IMR-90 (cell line): ENCODE results near the gene NEDD4L. TPM values are rescaled to one million over a fixed set of nuclear protein-coding genes. Genes with fewer than 3 reads are reported as not detected.

Experiments
- ATAC-seq: fragments of 200-7000 bp; cut with Tn5 transposase; 2 replicates; pipeline ENCODE4 v1.9.1; 2020; ENCODE audit warnings: low read depth, mild to moderate bottlenecking, moderate library complexity
- BruUV-seq: library from RNA; stranded (reverse); fragments of 400-500 nt; replicated peaks from 2 replicates; lab custom pipeline; 2021; lab: Mats Ljungman, UMichigan
- CTCF ChIA-PET: fragments of 300-600 bp; formaldehyde crosslinking; extraction: SDS; loops from one replicate; lab custom pipeline; 2021; ENCODE audit warnings: antibody characterized with exemption; lab: Yijun Ruan, JAX
- POLR2A ChIA-PET: fragments of 300-600 bp; sonication (Branson Sonifier 250); formaldehyde crosslinking; loops from one replicate; lab custom pipeline; 2022; ENCODE audit warnings: antibody characterized with exemption; ENCODE audit not compliant: unreplicated experiment; lab: Charles Lee
- DNase-seq: peaks from one replicate; pipeline ENCODE4 v3.0.0; 2013
- H2AFZ ChIP-seq: replicated peaks from 2 replicates; pipeline ENCODE3; 2013; ENCODE audit warnings: low read length, mild to moderate bottlenecking; ENCODE audit not compliant: poor library complexity
- H2AK5ac ChIP-seq: 2 replicates; pipeline ENCODE4 v1.6.1; 2013; ENCODE audit warnings: low read depth, low read length, inconsistent platforms
- H2AK9ac ChIP-seq: replicated peaks from 2 replicates; pipeline ENCODE3; 2013; ENCODE audit warnings: mild to moderate bottlenecking, low read depth, low read length, moderate library complexity; ENCODE audit not compliant: poor library complexity
- H2BK120ac ChIP-seq: 2 replicates; pipeline ENCODE4 v1.6.1; 2013; ENCODE audit warnings: low read depth, low read length, inconsistent platforms
- H2BK15ac ChIP-seq: 3 replicates; pipeline ENCODE4 v1.6.1; 2013; ENCODE audit warnings: low read depth, low read length, inconsistent platforms
- H2BK20ac ChIP-seq: 2 replicates; pipeline ENCODE4 v1.6.1; 2013; ENCODE audit warnings: low read depth, mild to moderate bottlenecking, inconsistent platforms, low read length, moderate library complexity
- H2BK5ac ChIP-seq: 2 replicates; pipeline ENCODE4 v1.6.1; 2013; ENCODE audit warnings: mild to moderate bottlenecking, low read depth, low read length, inconsistent platforms; ENCODE audit not compliant: poor library complexity, severe bottlenecking
- H3K14ac ChIP-seq: replicated peaks from 2 replicates; pipeline ENCODE4 v1.6.1; 2013; ENCODE audit warnings: low read depth, low read length, inconsistent platforms
- H3K18ac ChIP-seq: 2 replicates; pipeline ENCODE4 v1.6.1; 2013; ENCODE audit warnings: low read depth, low read length, control low read depth
- H3K23ac ChIP-seq: 2 replicates; pipeline ENCODE4 v1.6.1; 2013; ENCODE audit warnings: low read depth, low read length, inconsistent platforms
- H3K27ac ChIP-seq: 2 replicates; pipeline ENCODE4 v1.5.1; 2013; ENCODE audit warnings: mild to moderate bottlenecking, control low read depth, low read length; ENCODE audit not compliant: insufficient read depth
- H3K27me3 ChIP-seq: 2 replicates; pipeline ENCODE4 v1.6.1; 2013; ENCODE audit warnings: low read length; ENCODE audit not compliant: control insufficient read depth, insufficient read depth
- H3K36me3 ChIP-seq: 2 replicates; pipeline ENCODE4 v1.6.1; 2013; ENCODE audit warnings: low read length, mixed read lengths; ENCODE audit not compliant: control insufficient read depth, insufficient read depth
- H3K4ac ChIP-seq: 2 replicates; pipeline ENCODE4 v1.6.1; 2013; ENCODE audit warnings: low read depth, low read length, inconsistent platforms
- H3K4me1 ChIP-seq: 2 replicates; pipeline ENCODE4 v1.6.1; 2013; ENCODE audit warnings: low read length, mixed read lengths; ENCODE audit not compliant: control insufficient read depth, insufficient read depth
- H3K4me2 ChIP-seq: 2 replicates; pipeline ENCODE4 v1.6.1; 2013; ENCODE audit warnings: low read depth, mild to moderate bottlenecking, control low read depth, low read length, moderate library complexity
- H3K4me3 ChIP-seq: 2 replicates; pipeline ENCODE4 v1.5.1; 2013; ENCODE audit warnings: low read depth, mild to moderate bottlenecking, control low read depth, low read length, moderate library complexity; ENCODE audit not compliant: insufficient read depth
- H3K56ac ChIP-seq: 2 replicates; pipeline ENCODE4 v1.6.1; 2013; ENCODE audit warnings: low read length, inconsistent platforms; ENCODE audit not compliant: insufficient read depth; ENCODE audit errors: extremely low read depth
- H3K79me1 ChIP-seq, 2 experiments: 2 replicates each; pipeline ENCODE4 v1.6.1; 2013; ENCODE audit warnings: low read length in 2 of 2, inconsistent platforms in 1 of 2, low read depth in 1 of 2
- H3K9ac ChIP-seq: 2 replicates; pipeline ENCODE4 v1.6.1; 2013; ENCODE audit warnings: low read depth, low read length, control low read depth
- H3K9me1 ChIP-seq: 2 replicates; pipeline ENCODE4 v1.6.1; 2013; ENCODE audit warnings: low read length, inconsistent platforms; ENCODE audit not compliant: insufficient read depth
- H3K9me3 ChIP-seq: 2 replicates; pipeline ENCODE4 v1.6.1; 2013; ENCODE audit warnings: low read length; ENCODE audit not compliant: control insufficient read depth, insufficient read depth
- H4K20me1 ChIP-seq: 2 replicates; pipeline ENCODE4 v1.6.1; 2013; ENCODE audit warnings: low read length, inconsistent platforms; ENCODE audit not compliant: insufficient read depth
- H4K5ac ChIP-seq: 2 replicates; pipeline ENCODE4 v1.6.1; 2013; ENCODE audit warnings: mild to moderate bottlenecking, low read depth, low read length, control low read depth
- H4K8ac ChIP-seq, 2 experiments: 2 replicates each; pipeline ENCODE4 v1.6.1; 2013; ENCODE audit warnings: low read depth in 2 of 2, low read length in 2 of 2, control low read depth in 1 of 2, inconsistent platforms in 1 of 2
- H4K91ac ChIP-seq: 2 replicates; pipeline ENCODE4 v1.6.1; 2013; ENCODE audit warnings: low read depth, low read length, inconsistent platforms; ENCODE audit not compliant: insufficient read depth
- BHLHE40 ChIP-seq: fragments of 150-350 bp; IDR thresholded peaks from 2 replicates; pipeline ENCODE4 v1.6.1; 2016; ENCODE audit warnings: mild to moderate bottlenecking, low read depth, low read length
- FOS ChIP-seq: fragments of 150-350 bp; IDR thresholded peaks from 2 replicates; pipeline ENCODE4 v1.6.1; 2016; ENCODE audit warnings: low read depth, low read length
- WGBS, 2 experiments: methylation state at CpG; one replicate each; pipeline versions ENCODE4 v1.1.5 to v1.1.7; 2013; ENCODE audit warnings: missing lambda C conversion rate in 2 of 2; ENCODE audit not compliant: insufficient read length in 1 of 2; ENCODE audit errors: extremely low coverage in 2 of 2; 5-methylcytosine and 5-hydroxymethylcytosine counted together
- dilution Hi-C: fragments of 300-500 bp; cut with HindIII; formaldehyde crosslinking; loops from one replicate; pipeline ENCODE4 v1.14.3; 2018; ENCODE audit warnings: low sequenced_read_pairs; ENCODE audit not compliant: unreplicated experiment
- in situ Hi-C: fragments of 300-500 bp; cut with MboI; formaldehyde crosslinking; loops from 3 replicates; pipeline ENCODE4 v1.14.3; 2019; ENCODE audit warnings: low sequenced_read_pairs, inconsistent platforms, mixed read lengths
- intact Hi-C: fragments of 100-400 bp; cut with micrococcal nuclease; formaldehyde crosslinking; loops from 2 replicates; pipeline ENCODE4 v1.10.0; 2022
- polyA plus RNA-seq, 3 experiments: library from polyadenylated mRNA; depleted of rRNA; stranded (reverse); fragments of >200 nt; gene quantifications; 2 replicates each; pipeline ENCODE4 v1.2.3, GENCODE V29; 2012; ENCODE audit warnings: low replicate concordance in 1 of 3
- total RNA-seq: library from RNA; depleted of rRNA; stranded (reverse); fragments of >200 nt; gene quantifications from 2 replicates; pipeline ENCODE4 v1.2.3, GENCODE V29; 2012

NEDD4L gene
- total and polyA plus RNA-seq, 2 of the 4 experiments (the other 2 are of a cell fraction), result 10.0 to 10.9 TPM

GRCh38 chr18:58364876-58365528 is 321.0 kb downstream of the NEDD4L start:
- no peaks in the 10 kb centered on the region for H4K20me1 ChIP-seq

More at GRCh38 chr18:58364876-58365528, 321.0 kb downstream of the NEDD4L start:
- peak overlapping the region; percentile 39 for H3K4ac ChIP-seq
- no peak overlapping the region for H3K18ac ChIP-seq
- no peak overlapping the region for H3K9ac ChIP-seq
- H4K5ac ChIP-seq, result no peak overlapping the region
- TF ChIP-seq BHLHE40 (no peak), FOS (peak; percentile 46; the same call in 1 of the 2 replicates)
- H3K4me2 ChIP-seq, result no peak overlapping the region
- H3K14ac ChIP-seq, result peak overlapping the region; percentile 44; the same call in 1 of the 2 replicates
- 0 out of 2 replicates have a peak overlapping the region, but pooled peaks have one; percentile 28 for H3K23ac ChIP-seq
- H2BK15ac ChIP-seq, result peak overlapping the region; percentile 44; the same call in 1 of the 3 replicates
- no peaks in the 10 kb centered on the region for H3K9me3 ChIP-seq
- BruUV-seq, result no TSS peak
- CTCF ChIA-PET, result no interaction called here
- in situ Hi-C loops (no loop called here), dilution Hi-C loops (no loop called here), intact Hi-C loops (no loop called here)
- H3K4me1 ChIP-seq, result peaks cover 16% of the 10 kb centered on the region
- no peaks in the 10 kb centered on the region for H3K27me3 ChIP-seq
- peak overlapping the region; percentile 76 for H2AK9ac ChIP-seq
- no peak overlapping the region for H4K91ac ChIP-seq
- WGBS, 2 experiments, result 62% methylated on average over 3 of the region's 7 CpGs; no CpG with 5 or more reads in 1 of the 2 experiments
- no peak overlapping the region for H3K27ac ChIP-seq
- H3K36me3 ChIP-seq, result peaks cover 3% of the 10 kb centered on the region; the same call in 1 of the 2 replicates
- no peak overlapping the region for H3K56ac ChIP-seq
- H4K8ac ChIP-seq, result no peak overlapping the region
- ATAC-seq (no peak), DNase-seq (peak; percentile 68)
- H2AK5ac ChIP-seq, result peak overlapping the region; percentile 82; the same call in 1 of the 2 replicates
- no peak overlapping the region for H2BK5ac ChIP-seq
- no peak overlapping the region for H3K4me3 ChIP-seq
- H3K79me1 ChIP-seq, result no peaks in the 10 kb centered on the region
- no peak overlapping the region for H2AFZ ChIP-seq
- H2BK120ac ChIP-seq, result peak overlapping the region; percentile 33; the same call in 1 of the 2 replicates
- H3K9me1 ChIP-seq, result peaks cover 14% of the 10 kb centered on the region
- H2BK20ac ChIP-seq, result peak overlapping the region; percentile 24; the same call in 1 of the 2 replicates
- POLR2A ChIA-PET, result no interaction called here
